Testis (tissue), 2 donors: ENCODE data around the gene PTCH2.

Experiments
- CTCF ChIP-seq, 3 experiments: fragments of 450-650 bp in 2 of 3; fragments of 200-600 bp in 1 of 3; sonication (generic) in 1 of 3; IDR thresholded peaks; one replicate each; pipeline ENCODE4 v1.5.1; 2016 to 2019; ENCODE audit warnings: antibody characterized with exemption in 3 of 3, mild to moderate bottlenecking in 2 of 3, moderate library complexity in 1 of 3
- POLR2A ChIP-seq: fragments of 450-650 bp; IDR thresholded peaks from one replicate; pipeline ENCODE4 v1.6.1; 2017; ENCODE audit warnings: antibody characterized with exemption, mild to moderate bottlenecking, moderate library complexity

DNA sequence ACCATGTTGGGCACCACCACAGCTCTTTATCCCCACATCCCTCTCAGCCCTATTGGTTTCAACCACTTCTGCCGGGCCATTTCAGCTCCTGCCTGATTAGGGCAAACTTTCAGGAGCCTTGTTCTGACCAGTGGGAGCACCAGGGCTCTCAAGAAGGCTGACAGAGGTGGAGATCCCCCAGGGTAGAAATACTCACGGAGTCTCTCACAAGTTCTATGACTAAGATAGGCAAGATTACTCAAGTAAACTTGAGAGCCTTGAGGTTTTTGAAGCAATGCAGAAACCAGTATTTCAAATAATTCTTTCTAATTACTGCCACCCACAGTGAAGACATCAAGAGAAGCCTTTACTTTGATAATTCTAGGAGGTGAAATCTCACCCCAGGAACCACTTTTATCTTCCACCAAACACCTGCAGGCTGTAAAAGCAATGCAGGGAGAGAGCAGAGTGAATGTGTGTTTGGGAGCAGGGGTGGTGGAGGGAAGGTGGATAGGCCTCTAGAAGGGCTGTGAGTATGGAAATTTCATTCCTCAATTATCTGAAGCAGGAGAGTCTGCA, 6.6 kb upstream of the PTCH2 start:
- TF ChIP-seq POLR2A (no peak), CTCF (IDR thresholded peaks at IDR 0.05) (no peak)
